Ammon's horn (tissue), 1 donor: Measurements from ENCODE around the gene SPCS2.
A peak's percentile ranks its signal among the peaks of the same experiment; 100 is the strongest.
"Not testable (repeated sequence)": the region's sequence is repeated elsewhere in the genome, so short reads cannot be mapped to it uniquely, and the experiment has no call there.

Source experiments
- DNase-seq: peaks from one replicate; pipeline ENCODE4 v3.0.0-alpha.2; 2016; ENCODE audit warnings: low spot score

The SPCS2 gene

GRCh38 chr11:75002516-75002915, 53.5 kb downstream of the SPCS2 start:
- DNase-seq, result no peak

- DNase-seq, result no peak
These were observed 55.1 kb downstream of the SPCS2 start for GRCh38 chr11:75004215-75004614.

DNA sequence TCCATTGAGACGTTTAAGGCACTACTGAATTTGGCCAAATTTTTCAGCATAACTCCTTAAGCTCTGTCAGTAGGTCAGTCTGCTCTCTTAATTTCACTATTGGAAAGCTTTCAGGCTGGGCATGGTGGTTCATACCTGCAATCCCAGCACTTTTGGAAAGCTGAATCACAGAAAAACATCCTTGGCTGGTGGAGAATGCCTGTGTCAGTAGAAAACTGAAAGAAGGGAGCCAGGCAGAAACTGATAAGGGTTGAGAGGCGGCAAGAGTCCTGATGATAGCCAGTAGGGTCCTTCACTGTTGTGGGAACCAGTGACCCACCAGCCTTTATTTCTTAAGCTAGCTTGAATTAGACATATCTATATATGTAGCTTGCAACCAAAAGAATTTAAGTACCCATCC, 62.3 kb downstream of the SPCS2 start:
- no peak for DNase-seq

GRCh38 chr11:75011872-75012271, 62.8 kb downstream of the SPCS2 start:
- no peak for DNase-seq

DNA sequence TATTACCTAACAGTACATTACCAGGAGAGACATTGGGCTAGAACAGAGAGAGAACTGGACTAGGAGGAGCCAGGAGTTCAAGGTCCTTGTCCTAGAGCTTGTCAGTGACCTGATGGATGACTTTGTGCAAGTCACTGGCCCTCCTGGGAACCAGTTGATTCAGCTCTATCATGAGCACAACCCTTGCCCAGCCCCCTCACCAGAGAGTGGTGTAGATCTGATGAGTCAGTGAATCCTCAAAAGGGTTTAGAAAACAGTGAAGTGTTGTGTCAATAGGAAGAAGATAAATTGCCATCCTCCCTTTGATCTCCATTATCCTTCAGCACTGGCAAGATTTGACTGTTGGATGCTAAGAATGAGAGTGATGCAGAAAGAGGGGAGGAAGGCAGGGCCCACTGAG, 64.0 kb downstream of the SPCS2 start:
- no peak for DNase-seq

DNA sequence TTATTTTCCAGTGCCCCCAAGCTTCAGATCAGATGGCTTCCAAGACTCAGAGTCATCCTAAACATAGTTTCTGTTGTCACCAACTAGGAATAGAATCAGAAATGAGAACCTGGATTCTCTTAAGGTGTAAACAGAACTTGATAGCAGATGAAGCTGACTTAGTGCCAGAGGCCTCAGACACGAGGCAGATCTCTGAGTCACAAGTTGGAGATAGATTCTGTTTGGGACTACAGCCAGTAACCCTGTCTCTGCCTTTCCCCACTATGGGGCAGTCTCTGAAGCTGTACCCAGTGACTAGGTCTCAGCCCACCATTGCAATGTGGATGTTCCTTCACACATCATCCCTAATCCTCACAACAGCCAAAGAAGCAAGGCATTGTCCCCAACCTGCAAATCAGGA, 65.1 kb downstream of the SPCS2 start:
- DNase-seq, result no peak

GRCh38 chr11:75019200-75019599, 70.1 kb downstream of the SPCS2 start:
- DNase-seq, result not testable (repeated sequence)

- not testable (repeated sequence) for DNase-seq
These were observed 71.3 kb downstream of the SPCS2 start for GRCh38 chr11:75020328-75020727.

- no peak for DNase-seq
These were observed 73.2 kb downstream of the SPCS2 start for GRCh38 chr11:75022296-75022695.

DNA sequence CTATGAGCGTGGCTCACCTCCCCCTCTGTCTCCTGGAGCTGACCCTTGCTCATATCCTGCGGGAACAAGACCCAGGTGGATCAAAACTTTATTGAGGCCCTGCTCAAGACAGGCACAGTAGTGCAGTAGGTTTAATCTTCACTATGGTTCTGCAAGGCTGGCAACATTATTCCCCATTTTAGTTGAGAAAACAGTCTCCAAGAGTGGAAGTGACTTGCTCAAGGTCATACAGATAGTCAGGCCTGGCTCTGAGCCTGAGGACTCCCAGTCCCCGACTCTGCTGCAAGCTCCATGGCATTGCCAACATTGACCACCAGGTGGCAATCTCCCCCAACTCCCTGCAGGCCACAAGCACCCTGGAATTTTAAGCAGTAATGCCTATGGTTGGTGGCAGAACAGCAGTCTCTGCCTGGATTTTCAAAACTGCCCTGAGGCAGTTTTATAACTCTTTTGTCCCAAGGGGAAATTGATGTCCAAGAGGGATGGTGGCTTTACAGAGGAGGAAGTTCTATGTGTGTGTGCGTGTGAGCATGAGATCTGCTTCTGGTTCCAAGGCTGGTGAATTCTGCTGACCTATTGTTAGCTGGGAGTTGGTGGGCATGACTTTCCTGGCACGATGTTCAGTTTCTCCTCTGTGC, 73.8 kb downstream of the SPCS2 start:
- peak; percentile 91 for DNase-seq

GRCh38 chr11:75023446-75024067, 74.5 kb downstream of the SPCS2 start:
- DNase-seq, result peak; percentile 30

DNA sequence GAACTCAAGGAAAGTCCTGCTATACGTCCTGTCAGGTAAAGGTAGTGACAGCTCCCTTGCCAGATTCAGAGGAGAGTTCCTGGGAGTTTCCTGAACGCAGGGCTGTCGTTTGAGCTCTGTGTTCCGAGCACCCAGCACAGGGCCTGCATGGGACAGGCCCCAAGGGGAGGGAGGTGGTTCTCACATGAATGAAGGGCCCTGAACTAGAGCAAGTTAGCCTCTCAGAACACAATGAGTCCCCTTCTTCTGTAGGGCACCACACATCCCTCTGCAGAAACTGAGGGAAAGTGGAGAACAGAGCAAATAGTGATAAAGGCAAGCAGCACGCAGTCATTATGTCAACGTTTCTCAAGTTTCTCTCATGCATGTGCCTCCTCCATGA, 75.0 kb downstream of the SPCS2 start:
- peak; percentile 71 for DNase-seq

DNA sequence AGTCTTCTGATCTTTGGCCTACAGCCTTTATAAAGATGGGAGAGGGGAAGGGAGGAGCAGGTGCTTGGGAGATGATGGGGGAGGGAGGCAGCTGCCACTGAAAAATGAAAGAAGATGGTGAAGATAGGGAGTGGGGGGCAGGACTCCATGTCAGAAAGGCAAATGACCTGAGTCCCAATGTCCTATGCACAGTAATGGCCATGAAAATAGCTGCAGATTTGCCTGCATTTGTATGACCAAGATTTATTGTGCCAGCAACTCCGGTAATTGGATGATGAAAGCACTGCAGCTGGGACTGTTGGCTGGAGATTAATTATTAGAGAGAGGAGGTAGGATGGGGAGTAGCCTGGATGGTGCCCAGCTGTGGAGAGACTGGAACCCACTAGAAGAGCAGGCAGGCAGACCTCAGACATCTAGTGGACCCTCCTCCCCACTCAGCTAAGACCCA, 75.7 kb downstream of the SPCS2 start:
- peak; percentile 40 for DNase-seq

DNA sequence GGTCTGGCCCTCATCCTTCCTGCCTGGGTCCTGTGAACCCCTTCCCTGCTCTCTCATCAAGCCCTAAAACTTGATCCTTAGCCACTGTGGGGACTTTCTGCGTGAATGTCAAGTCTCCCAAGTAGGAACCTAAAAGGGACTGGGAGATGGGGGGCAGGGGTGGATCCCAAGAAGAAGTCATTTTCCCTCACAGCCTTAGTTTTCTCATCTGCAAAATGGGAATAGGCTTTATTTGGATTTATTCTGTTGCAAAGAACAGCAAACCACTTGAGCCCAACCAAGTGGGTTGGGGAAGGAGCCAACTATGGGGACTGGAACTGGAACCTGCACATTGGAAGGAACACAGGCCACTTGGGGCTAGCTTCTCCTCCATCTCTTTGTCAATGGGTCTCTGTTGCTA, 76.5 kb downstream of the SPCS2 start:
- no peak for DNase-seq

DNA sequence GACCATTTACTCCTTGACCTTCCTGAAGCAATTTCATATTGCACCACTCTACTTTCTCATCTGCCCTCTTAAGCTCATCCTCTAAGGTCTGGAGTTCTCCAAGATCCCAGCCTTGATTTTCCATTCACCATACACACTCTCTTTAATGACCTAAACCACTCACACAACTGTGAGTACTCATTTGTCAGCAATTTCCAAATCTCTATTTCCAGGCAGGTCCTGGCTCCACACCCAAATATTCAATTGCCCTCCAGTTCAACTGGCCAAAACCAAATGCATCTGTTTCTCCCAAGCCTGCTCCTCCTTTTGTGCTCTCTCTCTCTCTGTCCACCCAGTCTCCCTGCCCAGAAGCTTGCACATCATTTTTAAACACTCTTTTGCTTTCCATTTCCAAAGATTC, 79.3 kb downstream of the SPCS2 start:
- DNase-seq, result no peak
